ENCODE results near the gene RRP9. TPM values are rescaled to one million over a fixed set of nuclear protein-coding genes. Genes with fewer than 3 reads are reported as not detected.

The RRP9 gene
- total and polyA plus RNA-seq, 12 donors, result 13.4 to 39.8 (median 20.5) TPM

DNA sequence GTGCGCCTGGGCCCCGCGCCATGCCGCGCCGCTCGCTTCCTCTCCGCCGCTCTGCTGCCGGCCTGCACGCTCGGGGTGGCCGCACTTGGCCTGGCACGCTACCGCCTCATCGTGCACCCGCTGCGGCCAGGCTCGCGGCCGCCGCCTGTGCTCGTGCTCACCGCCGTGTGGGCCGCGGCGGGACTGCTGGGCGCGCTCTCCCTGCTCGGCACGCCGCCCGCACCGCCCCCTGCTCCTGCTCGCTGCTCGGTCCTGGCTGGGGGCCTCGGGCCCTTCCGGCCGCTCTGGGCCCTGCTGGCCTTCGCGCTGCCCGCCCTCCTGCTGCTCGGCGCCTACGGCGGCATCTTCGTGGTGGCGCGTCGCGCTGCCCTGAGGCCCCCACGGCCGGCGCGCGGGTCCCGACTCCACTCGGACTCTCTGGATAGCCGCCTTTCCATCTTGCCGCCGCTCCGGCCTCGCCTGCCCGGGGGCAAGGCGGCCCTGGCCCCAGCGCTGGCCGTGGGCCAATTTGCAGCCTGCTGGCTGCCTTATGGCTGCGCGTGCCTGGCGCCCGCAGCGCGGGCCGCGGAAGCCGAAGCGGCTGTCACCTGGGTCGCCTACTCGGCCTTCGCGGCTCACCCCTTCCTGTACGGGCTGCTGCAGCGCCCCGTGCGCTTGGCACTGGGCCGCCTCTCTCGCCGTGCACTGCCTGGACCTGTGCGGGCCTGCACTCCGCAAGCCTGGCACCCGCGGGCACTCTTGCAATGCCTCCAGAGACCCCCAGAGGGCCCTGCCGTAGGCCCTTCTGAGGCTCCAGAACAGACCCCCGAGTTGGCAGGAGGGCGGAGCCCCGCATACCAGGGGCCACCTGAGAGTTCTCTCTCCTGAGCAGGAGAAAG lies 14.4 kb upstream of the RRP9 start:
- Histone ChIP-seq H3K27ac (peak overlapping the region in 4 of 5 donors; percentile 44 to 80 (median 72)), H3K9me3 (replicated peaks in 1 of 3) (no peaks in the 10 kb centered on the region), H3K27me3 (no peaks in the 10 kb centered on the region), H3K4me1 (replicated peaks in 1 of 2) (peaks cover 9 to 11% of the 10 kb centered on the region in 2 donors), H3K4me3 (peak overlapping the region in 1 of 4 donors; percentile 63), H3K36me3 (replicated peaks in 1 of 2) (peaks cover 0 to 8% of the 10 kb centered on the region in 2 donors)
- TF ChIP-seq, protein P1, sequence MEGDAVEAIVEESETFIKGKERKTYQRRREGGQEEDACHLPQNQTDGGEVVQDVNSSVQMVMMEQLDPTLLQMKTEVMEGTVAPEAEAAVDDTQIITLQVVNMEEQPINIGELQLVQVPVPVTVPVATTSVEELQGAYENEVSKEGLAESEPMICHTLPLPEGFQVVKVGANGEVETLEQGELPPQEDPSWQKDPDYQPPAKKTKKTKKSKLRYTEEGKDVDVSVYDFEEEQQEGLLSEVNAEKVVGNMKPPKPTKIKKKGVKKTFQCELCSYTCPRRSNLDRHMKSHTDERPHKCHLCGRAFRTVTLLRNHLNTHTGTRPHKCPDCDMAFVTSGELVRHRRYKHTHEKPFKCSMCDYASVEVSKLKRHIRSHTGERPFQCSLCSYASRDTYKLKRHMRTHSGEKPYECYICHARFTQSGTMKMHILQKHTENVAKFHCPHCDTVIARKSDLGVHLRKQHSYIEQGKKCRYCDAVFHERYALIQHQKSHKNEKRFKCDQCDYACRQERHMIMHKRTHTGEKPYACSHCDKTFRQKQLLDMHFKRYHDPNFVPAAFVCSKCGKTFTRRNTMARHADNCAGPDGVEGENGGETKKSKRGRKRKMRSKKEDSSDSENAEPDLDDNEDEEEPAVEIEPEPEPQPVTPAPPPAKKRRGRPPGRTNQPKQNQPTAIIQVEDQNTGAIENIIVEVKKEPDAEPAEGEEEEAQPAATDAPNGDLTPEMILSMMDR (IDR thresholded peaks at IDR 0.05), result peak; percentile 5 to 73 (median 34)
- TF ChIP-seq POLR2A (IDR thresholded peaks at IDR 0.05), result peak in 1 of 2 donors; percentile 15
- DNase-seq, result peak; percentile 55 to 80 (median 65)
- WGBS, 4 donors, result 3 to 27% (median 5%) methylated on average over 7 to 97 of the region's 97 CpGs
- intact Hi-C loops (cut with DNase I), result no loop called here

DNA sequence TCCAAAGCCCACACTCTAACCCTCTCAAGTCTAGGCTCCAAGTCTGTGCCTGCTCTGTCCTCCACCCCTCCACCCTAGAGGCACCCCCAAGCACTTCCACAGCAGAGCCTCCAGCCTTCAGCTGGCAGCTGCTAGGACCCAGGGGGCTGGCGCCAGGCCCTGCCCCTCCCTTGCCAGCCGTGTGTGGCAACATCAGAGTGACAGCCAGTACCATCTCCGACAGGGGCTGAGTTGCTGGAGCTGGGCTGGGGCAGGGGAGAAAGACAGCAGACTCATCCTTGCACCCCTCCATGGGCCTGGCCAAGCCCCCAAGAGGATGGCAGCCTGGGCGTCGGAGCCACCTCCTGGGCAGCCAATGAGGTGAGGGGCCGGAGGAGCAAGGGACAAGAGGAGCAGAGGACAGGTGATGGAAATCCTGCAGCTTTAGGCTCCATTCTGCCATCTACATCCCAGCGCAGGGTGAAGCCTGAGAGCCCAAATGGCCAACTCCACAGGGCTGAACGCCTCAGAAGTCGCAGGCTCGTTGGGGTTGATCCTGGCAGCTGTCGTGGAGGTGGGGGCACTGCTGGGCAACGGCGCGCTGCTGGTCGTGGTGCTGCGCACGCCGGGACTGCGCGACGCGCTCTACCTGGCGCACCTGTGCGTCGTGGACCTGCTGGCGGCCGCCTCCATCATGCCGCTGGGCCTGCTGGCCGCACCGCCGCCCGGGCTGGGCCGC lies 13.6 kb upstream of the RRP9 start, which contains the start of gene GPR62:
TSS of gene GPR62 (plus strand) at position 207 of the 718 bp plus-strand sequence. CDS start at position 479, 272 bp downstream.
- Histone ChIP-seq H3K27ac (peak within 1 kb of the TSS in 4 of 5 donors; percentile 44 to 80 (median 72)), H3K4me3 (peak within 1 kb of the TSS in 1 of 4 donors; percentile 63), H3K36me3 (replicated peaks in 1 of 2) (peaks cover 0 to 4% of the 10 kb centered on the region in 2 donors), H3K27me3 (no peaks in the 10 kb centered on the region), H3K4me1 (replicated peaks in 1 of 2) (peaks cover 9 to 11% of the 10 kb centered on the region in 2 donors), H3K9me3 (replicated peaks in 1 of 3) (no peaks in the 10 kb centered on the region)
- WGBS, 4 donors, result 48 to 67% (median 58%) methylated on average over 5 to 33 of the region's 33 CpGs
- DNase-seq, result no peak
- intact Hi-C loops (cut with DNase I), result no loop called here
- no peak for TF ChIP-seq POLR2A (IDR thresholded peaks at IDR 0.05)
- TF ChIP-seq, protein P1 (IDR thresholded peaks at IDR 0.05), result no peak

DNA sequence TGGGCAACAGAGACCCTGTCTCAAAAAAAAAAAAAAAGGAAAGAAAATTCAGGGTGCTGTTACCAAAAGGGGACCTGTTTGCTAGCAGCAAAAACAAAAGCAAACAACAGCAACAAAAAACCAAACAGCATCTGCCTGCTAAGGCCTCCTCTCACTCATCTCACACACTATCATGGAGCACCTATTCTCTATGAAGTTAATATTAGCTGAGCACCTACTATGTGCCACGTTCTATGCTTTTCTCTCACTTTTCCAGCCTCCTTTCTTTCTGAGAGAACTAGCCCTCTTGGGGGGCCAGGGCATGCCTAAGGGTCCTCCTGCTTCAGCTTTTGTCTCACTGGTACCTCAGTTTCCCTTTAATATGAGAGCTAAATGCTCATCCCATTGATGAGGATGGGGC lies 13.0 kb upstream of the RRP9 start:
- DNase-seq, result no peak
- H3K27me3 ChIP-seq, result no peaks in the 10 kb centered on the region
- intact Hi-C loops (cut with DNase I), result no loop called here
- WGBS, 4 donors, result 75 to 92% (median 81%) methylated on average over 1 of the region's 1 CpG
- TF ChIP-seq, protein P1 (IDR thresholded peaks at IDR 0.05), result no peak
- no peak for TF ChIP-seq POLR2A (IDR thresholded peaks at IDR 0.05)
- H3K4me1 ChIP-seq (replicated peaks in 1 of 2), result peaks cover 9 to 11% of the 10 kb centered on the region in 2 donors
- H3K4me3 ChIP-seq, result no peak overlapping the region
- no peaks in the 10 kb centered on the region for H3K9me3 ChIP-seq (replicated peaks in 1 of 3)
- peaks cover 0 to 3% of the 10 kb centered on the region in 2 donors for H3K36me3 ChIP-seq (replicated peaks in 1 of 2)
- H3K27ac ChIP-seq, result no peak overlapping the region

DNA sequence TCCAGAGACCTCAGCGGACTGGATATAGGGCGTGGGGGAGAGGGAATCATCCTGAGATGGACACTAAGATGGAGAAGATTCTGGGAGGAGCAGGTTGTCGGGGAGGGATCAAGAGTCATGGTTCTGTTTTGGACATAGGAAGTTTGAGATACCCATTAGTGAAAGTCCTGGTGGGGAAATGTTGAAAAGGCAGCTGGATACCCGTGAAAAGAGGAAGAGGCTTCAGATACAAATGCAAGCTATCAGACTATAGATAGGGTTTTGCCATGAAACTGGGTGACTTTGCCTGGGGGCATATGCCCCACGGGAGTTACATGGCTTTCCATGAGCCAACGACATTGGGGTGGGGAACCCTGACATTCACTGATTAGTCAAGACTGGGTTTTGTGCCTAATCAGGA lies 12.4 kb upstream of the RRP9 start:
- Histone ChIP-seq H3K4me3 (no peak overlapping the region), H3K4me1 (replicated peaks in 1 of 2) (peaks cover 9 to 11% of the 10 kb centered on the region in 2 donors), H3K36me3 (replicated peaks in 1 of 2) (peaks cover 0 to 4% of the 10 kb centered on the region in 2 donors), H3K27me3 (no peaks in the 10 kb centered on the region), H3K27ac (no peak overlapping the region), H3K9me3 (replicated peaks in 1 of 3) (no peaks in the 10 kb centered on the region)
- intact Hi-C loops (cut with DNase I), result no loop called here
- WGBS, 4 donors, result 76 to 83% (median 79%) methylated on average over 6 of the region's 6 CpGs
- TF ChIP-seq, protein P1 (IDR thresholded peaks at IDR 0.05), result no peak
- TF ChIP-seq POLR2A (IDR thresholded peaks at IDR 0.05), result no peak
- no peak for DNase-seq

Data from adrenal gland (tissue), 12 donors.